HG03135 (cell line): ENCODE measurements around the gene PHF14.
"Not testable (repeated sequence)": the region's sequence is repeated elsewhere in the genome, so short reads cannot be mapped to it uniquely, and the experiment has no call there.

Experiments used
- ATAC-seq: cut with Tn5 transposase; IDR thresholded peaks from one replicate; pipeline ENCODE4 v1.9.1; 2021; ENCODE audit warnings: mild to moderate bottlenecking, moderate library complexity; ENCODE audit not compliant: unreplicated experiment

PHF14 gene, protein sequence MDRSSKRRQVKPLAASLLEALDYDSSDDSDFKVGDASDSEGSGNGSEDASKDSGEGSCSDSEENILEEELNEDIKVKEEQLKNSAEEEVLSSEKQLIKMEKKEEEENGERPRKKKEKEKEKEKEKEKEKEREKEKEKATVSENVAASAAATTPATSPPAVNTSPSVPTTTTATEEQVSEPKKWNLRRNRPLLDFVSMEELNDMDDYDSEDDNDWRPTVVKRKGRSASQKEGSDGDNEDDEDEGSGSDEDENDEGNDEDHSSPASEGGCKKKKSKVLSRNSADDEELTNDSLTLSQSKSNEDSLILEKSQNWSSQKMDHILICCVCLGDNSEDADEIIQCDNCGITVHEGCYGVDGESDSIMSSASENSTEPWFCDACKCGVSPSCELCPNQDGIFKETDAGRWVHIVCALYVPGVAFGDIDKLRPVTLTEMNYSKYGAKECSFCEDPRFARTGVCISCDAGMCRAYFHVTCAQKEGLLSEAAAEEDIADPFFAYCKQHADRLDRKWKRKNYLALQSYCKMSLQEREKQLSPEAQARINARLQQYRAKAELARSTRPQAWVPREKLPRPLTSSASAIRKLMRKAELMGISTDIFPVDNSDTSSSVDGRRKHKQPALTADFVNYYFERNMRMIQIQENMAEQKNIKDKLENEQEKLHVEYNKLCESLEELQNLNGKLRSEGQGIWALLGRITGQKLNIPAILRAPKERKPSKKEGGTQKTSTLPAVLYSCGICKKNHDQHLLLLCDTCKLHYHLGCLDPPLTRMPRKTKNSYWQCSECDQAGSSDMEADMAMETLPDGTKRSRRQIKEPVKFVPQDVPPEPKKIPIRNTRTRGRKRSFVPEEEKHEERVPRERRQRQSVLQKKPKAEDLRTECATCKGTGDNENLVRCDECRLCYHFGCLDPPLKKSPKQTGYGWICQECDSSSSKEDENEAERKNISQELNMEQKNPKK

DNA sequence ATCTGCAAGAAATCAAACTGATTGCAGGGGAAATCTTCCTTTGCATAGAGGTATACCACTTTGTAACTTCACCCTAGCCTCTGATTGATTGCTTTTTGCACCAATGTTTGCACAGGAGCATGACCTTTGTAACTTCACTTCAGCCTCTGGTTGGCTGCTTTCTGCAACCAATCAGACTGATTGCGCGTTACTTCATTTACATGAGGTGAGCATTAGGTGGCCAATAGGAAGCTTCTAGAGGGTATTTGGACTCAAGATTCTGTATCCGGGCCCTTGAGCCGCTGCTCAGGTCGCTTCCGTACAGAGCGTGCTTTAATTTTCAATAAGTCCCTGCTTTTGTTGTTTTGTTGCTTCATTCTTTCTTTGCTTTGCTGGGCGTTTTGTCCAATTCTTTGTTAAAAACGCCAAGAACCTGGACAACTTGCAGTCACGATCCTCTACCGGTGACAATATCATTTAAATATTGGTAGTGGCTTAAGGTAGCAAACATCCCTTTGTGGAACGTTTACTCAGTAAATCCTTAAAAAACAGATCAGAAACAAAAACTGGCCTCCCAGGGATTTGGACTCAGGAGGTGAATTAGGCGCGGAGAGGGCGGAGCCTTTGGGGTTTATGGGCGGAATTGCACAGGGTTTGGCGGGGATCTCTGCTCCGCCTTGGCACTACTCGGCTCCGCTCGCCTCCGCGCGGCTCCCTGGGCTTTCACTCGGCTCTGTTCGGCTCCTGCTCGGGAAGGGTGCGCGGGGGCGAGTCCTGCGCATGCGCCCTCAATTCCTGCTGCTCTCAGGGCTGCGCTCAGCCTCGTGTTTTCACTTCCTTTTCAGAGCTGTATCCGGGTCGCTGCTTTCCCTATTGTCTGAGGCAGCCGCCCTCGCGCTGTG lies at the start of gene PHF14:
Gene PHF14, plus strand, starts transcription at position 812 of the 881 bp plus-strand sequence. CDS start 452 bp downstream, outside the sequence.
- ATAC-seq: peak; percentile 97

DNA sequence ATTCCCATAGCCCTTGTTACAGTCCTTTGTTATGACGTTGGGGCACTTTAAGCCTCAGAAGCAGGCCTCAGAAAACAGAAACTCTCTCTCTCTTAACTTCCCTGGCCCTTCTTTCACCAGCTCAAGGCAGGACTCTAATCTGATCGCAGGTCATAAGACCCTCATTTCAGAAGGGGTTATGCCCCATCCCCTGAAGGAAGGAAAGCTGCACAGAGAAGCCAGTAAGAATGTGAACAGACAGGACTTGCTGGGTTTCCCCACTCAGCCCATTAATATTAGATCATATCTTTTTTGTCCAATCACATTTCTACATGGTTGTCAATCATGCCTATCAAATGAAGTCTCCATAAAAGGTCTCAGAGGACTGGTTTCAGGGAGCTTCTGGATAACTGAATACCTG lies 49.3 kb upstream of the PHF14 start:
- no peak for ATAC-seq

GRCh38 chr7:10928203-10928602 lies 45.5 kb upstream of the PHF14 start:
- ATAC-seq: not testable (repeated sequence)

GRCh38 chr7:10930551-10930950 lies 43.1 kb upstream of the PHF14 start:
- no peak for ATAC-seq

- ATAC-seq: no peak
Observed at GRCh38 chr7:10931161-10931560, 42.5 kb upstream of the PHF14 start.

- ATAC-seq: no peak
Observed at GRCh38 chr7:10934292-10934691, 39.4 kb upstream of the PHF14 start.

- ATAC-seq: peak; percentile 14
Observed at GRCh38 chr7:10939237-10939910, 34.3 kb upstream of the PHF14 start.

GRCh38 chr7:10939911-10940703 lies 33.6 kb upstream of the PHF14 start:
- ATAC-seq: peak; percentile 91

DNA sequence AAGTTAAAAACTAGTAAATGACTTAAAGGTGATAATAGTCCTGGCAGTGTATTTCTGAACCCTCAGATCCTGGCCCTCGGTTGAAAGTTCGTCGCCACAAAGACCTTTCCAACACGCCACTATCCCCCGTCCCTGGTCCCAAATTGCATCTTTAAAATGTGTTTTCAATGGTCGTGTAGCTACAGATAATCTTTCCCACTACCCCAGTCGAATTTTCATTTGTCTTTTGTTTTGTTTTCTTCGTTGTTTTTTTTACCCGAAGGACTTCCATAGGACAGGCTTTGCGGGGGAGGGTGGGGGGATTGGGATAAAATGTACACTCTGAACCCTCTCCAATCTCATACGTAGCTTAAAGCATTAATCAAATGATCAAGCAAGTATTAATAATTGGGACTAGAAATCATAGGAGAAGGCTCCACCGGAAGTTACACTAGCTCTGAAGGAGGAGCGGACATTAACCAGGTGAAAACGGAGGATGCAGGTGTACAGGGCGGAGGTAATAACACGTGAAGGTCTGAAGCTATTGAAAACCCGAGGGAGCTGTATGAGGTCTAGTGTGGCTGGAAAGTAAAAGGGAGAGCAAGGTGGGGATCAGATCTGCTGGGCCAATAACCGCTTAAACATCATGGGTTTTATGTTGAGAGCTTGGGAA lies 32.8 kb upstream of the PHF14 start:
- no peak for ATAC-seq

DNA sequence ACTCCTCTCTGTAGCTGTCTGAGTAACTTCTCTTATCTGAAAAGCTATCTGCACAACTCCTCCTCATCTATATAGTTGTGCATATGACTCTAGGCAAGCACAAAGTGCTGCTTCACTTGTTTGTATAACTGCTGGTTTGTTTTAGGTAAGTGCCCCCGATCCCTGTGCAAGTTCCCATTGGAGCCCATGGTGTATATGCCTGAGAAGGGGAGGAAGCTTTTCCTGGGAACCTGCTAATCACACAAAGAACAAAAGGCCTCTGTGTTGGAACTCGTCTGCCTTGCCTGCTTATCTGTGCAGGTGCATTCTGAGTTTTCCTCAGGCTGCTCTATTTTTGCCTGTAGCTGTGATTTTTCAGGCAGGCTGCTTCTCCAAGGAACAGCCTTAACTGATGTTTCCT lies 23.2 kb upstream of the PHF14 start:
- ATAC-seq: no peak

- not testable (repeated sequence) for ATAC-seq
Observed at GRCh38 chr7:10950974-10951578, 22.6 kb upstream of the PHF14 start.

GRCh38 chr7:10952588-10952987 lies 21.1 kb upstream of the PHF14 start:
- ATAC-seq: no peak

- ATAC-seq: not testable (repeated sequence)
Observed at GRCh38 chr7:10953078-10953750, 20.5 kb upstream of the PHF14 start.

- ATAC-seq: no peak
Observed at GRCh38 chr7:10956528-10956927, 17.1 kb upstream of the PHF14 start.

DNA sequence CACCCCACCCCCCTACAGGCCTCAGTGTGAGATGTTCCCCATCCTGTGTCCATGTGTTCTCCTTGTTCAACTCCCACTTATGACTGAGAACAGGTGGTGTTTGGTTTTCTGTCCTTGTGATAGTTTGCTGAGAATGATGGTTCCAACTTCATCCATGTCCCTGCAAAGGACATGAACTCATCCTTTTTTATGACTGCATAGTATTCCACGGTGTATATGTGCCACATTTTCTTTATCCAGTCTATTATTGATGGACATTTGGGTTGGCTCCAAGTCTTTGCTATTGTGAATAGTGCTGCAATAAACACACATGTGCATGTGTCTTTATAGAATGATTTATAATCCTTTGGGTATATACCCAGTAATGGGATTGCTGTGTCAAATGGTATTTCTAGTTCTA lies 13.4 kb upstream of the PHF14 start:
- not testable (repeated sequence) for ATAC-seq

- ATAC-seq: not testable (repeated sequence)
Observed at GRCh38 chr7:10965016-10965415, 8.7 kb upstream of the PHF14 start.

DNA sequence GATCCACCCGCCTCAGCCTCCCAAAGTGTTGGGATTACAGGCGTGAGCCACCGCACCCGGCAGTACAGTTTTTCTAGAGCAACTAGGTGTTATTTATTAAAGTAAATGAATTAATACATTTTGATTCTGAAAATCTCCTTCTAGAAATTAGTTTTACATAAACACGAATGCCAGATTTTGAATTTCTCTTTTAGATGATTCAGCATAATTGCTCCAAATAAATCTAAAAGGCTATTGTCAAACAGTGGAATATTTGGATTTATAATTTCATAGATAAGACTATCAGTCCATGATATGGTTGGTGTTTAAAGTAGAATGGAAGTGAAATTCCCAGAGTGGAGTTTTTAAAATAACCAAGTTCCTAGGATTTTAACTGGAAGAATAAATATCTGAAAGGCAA lies 1.5 kb upstream of the PHF14 start:
- no peak for ATAC-seq
